PC-9 (cell line): ENCODE results near the gene PEPD. TPM values are rescaled to one million over a fixed set of nuclear protein-coding genes. Genes with fewer than 3 reads are reported as not detected.

ENCODE experiments used
- BruUV-seq: library from RNA; stranded (reverse); fragments of 400-500 nt; replicated peaks from 2 replicates; lab custom pipeline; 2021; lab: Mats Ljungman, UMichigan
- CTCF ChIA-PET: fragments of 300-600 bp; sonication (Branson Sonifier 250); formaldehyde crosslinking; loops from one replicate; lab custom pipeline; 2022; ENCODE audit warnings: antibody characterized with exemption; lab: Charles Lee
- POLR2A ChIA-PET: fragments of 300-600 bp; sonication (Branson Sonifier 250); formaldehyde crosslinking; loops from one replicate; lab custom pipeline; 2022; ENCODE audit warnings: antibody characterized with exemption; ENCODE audit not compliant: unreplicated experiment; lab: Charles Lee
- DNase-seq, 2 experiments: peaks; one replicate each; pipeline versions ENCODE4 v3.0.0 to v3.0.0-alpha.2; 2015 to 2022; ENCODE audit warnings: mixed read lengths in 1 of 2
- H2AFZ ChIP-seq: fragments of 200-600 bp; sonication (generic); 2 replicates; pipeline ENCODE4 v1.8.1; 2017; ENCODE audit warnings: antibody characterized with exemption
- H3F3A ChIP-seq: fragments of 200-600 bp; sonication (generic); 2 replicates; pipeline ENCODE4 v1.8.1; 2017; ENCODE audit warnings: antibody characterized with exemption, mild to moderate bottlenecking, low read depth; ENCODE audit not compliant: insufficient read depth
- H3K27ac ChIP-seq: fragments of 200-600 bp; sonication (generic); 2 replicates; pipeline ENCODE4 v1.6.1; 2016; ENCODE audit warnings: mixed run types
- H3K27me3 ChIP-seq: fragments of 200-600 bp; sonication (generic); 2 replicates; pipeline ENCODE4 v1.6.1; 2016; ENCODE audit warnings: low read depth, mixed run types; ENCODE audit not compliant: insufficient read depth
- H3K36me3 ChIP-seq: fragments of 200-600 bp; sonication (generic); 2 replicates; pipeline ENCODE4 v1.6.1; 2016; ENCODE audit warnings: low read depth, mixed run types
- H3K4me1 ChIP-seq: fragments of 200-600 bp; sonication (generic); replicated peaks from 2 replicates; pipeline ENCODE4 v1.6.1; 2016; ENCODE audit warnings: mixed run types; ENCODE audit not compliant: insufficient read depth
- H3K4me2 ChIP-seq: fragments of 200-600 bp; sonication (generic); 2 replicates; pipeline ENCODE4 v1.6.1; 2017; ENCODE audit warnings: mixed run types
- H3K4me3 ChIP-seq: fragments of 200-600 bp; sonication (generic); 2 replicates; pipeline ENCODE4 v1.6.1; 2016; ENCODE audit warnings: mixed run types
- H3K79me2 ChIP-seq: fragments of 200-600 bp; sonication (generic); 2 replicates; pipeline ENCODE4 v1.6.1; 2017; ENCODE audit warnings: low read depth, mixed run types
- H3K9me2 ChIP-seq: fragments of 200-600 bp; sonication (generic); 2 replicates; pipeline ENCODE4 v1.8.1; 2017; ENCODE audit warnings: mild to moderate bottlenecking; ENCODE audit not compliant: insufficient read depth
- H3K9me3 ChIP-seq: fragments of 200-600 bp; sonication (generic); 2 replicates; pipeline ENCODE4 v1.8.1; 2016; ENCODE audit warnings: low read depth; ENCODE audit not compliant: insufficient read depth
- H4K20me1 ChIP-seq: fragments of 200-600 bp; sonication (generic); 2 replicates; pipeline ENCODE4 v1.8.1; 2017; ENCODE audit not compliant: insufficient read depth
- EZH2 ChIP-seq: fragments of 200-600 bp; sonication (generic); IDR thresholded peaks from 2 replicates; pipeline ENCODE4 v1.8.0; 2017; ENCODE audit warnings: antibody characterized with exemption, low read depth
- intact Hi-C: fragments of 100-400 bp; cut with micrococcal nuclease; formaldehyde crosslinking; loops from one replicate; pipeline ENCODE4 v1.10.0; 2022; ENCODE audit not compliant: unreplicated experiment
- total RNA-seq: library from RNA; stranded (reverse); gene quantifications from 2 replicates; pipeline ENCODE4 v1.2.3, GENCODE V29; 2021
- TF ChIP-seq, protein P1 (sequence below): fragments of 200-600 bp; sonication (generic); conservative IDR thresholded peaks from 2 replicates; pipeline ENCODE4 v1.6.1; 2017; ENCODE audit warnings: mixed run types, antibody characterized with exemption, mild to moderate bottlenecking, moderate library complexity

Gene PEPD
- total RNA-seq, 1 experiment from 2014 or later, result 71.0 TPM

DNA sequence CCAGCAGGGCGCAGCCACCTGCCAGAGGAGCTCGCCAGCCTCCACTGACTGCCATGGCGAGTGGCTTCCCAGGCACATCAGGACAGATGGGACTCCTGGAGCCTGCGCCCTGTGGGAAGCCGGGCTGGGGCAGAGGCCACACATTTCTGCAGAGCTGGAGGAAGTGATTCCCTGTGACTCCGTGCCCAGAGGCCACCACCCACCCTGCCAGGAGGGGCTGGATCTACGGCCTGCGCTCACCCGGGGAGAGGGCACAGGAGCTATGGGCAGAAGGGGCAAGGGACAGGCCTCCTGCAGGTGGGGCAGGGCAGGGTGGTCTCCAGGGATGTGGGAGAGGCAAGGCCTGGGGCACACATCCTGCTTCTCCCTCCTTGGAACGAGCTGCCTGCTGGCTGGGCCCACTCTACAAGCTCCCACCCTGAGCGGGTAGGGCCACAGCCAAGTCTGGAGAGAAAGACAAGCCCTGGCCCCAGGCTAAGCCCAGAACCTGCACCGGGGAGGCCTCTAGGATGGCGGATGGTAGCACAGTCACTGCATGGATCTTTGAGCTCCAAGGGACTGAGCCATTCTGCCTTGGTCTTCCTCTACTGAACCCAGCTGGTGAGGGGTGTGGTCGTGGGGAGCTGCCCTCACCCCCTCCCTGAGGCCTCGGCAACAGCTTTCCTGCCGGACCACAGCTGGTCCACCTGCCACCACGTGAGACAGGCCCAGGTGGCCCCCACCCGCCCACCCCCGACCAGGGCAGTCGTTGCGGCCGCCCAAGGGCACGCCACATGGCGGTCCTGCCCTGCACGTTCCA lies 107.5 kb downstream of the PEPD start:
- TF ChIP-seq, protein P1, sequence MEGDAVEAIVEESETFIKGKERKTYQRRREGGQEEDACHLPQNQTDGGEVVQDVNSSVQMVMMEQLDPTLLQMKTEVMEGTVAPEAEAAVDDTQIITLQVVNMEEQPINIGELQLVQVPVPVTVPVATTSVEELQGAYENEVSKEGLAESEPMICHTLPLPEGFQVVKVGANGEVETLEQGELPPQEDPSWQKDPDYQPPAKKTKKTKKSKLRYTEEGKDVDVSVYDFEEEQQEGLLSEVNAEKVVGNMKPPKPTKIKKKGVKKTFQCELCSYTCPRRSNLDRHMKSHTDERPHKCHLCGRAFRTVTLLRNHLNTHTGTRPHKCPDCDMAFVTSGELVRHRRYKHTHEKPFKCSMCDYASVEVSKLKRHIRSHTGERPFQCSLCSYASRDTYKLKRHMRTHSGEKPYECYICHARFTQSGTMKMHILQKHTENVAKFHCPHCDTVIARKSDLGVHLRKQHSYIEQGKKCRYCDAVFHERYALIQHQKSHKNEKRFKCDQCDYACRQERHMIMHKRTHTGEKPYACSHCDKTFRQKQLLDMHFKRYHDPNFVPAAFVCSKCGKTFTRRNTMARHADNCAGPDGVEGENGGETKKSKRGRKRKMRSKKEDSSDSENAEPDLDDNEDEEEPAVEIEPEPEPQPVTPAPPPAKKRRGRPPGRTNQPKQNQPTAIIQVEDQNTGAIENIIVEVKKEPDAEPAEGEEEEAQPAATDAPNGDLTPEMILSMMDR, result no peak
- no peak for TF ChIP-seq EZH2
- Histone ChIP-seq H3K79me2 (no peaks in the 10 kb centered on the region), H3K36me3 (no peaks in the 10 kb centered on the region), H3K4me2 (no peak overlapping the region), H3K27ac (no peak overlapping the region), H3K4me3 (no peak overlapping the region), H3K27me3 (no peaks in the 10 kb centered on the region), H3K4me1 (no peaks in the 10 kb centered on the region), H4K20me1 (peaks cover 6% of the 10 kb centered on the region), H2AFZ (no peak overlapping the region), H3F3A (no peaks in the 10 kb centered on the region), H3K9me3 (no peaks in the 10 kb centered on the region), H3K9me2 (no peaks in the 10 kb centered on the region)
- POLR2A ChIA-PET, result no interaction called here
- intact Hi-C loops, result no loop called here
- DNase-seq, result no peak
- CTCF ChIA-PET, result no interaction called here
- BruUV-seq, result no TSS peak

DNA sequence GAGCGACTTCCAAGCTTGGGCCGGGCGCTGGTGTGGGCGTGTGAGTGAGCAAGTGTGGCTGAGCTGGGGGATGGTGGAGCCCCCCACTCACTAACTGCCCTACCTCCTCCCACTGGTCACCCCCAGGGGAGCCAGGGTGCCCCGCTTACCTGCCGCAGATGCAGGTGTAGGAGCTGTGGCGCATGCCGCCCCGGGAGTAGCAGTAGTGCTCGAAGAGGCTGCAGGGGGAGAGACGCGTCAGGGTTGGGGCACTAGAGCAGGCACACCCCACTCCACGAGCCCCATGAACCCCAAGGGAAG lies 108.2 kb downstream of the PEPD start:
- POLR2A ChIA-PET, result no interaction called here
- DNase-seq, result no peak
- Histone ChIP-seq H3K9me2 (no peaks in the 10 kb centered on the region), H3K27ac (no peak overlapping the region), H3K9me3 (no peaks in the 10 kb centered on the region), H3F3A (no peaks in the 10 kb centered on the region), H3K4me3 (no peak overlapping the region), H2AFZ (no peak overlapping the region), H3K4me2 (no peak overlapping the region), H4K20me1 (peaks cover 6% of the 10 kb centered on the region), H3K79me2 (no peaks in the 10 kb centered on the region), H3K4me1 (no peaks in the 10 kb centered on the region), H3K27me3 (no peaks in the 10 kb centered on the region), H3K36me3 (no peaks in the 10 kb centered on the region)
- no peak for TF ChIP-seq EZH2
- TF ChIP-seq, protein P1, result no peak
- CTCF ChIA-PET, result no interaction called here
- no TSS peak for BruUV-seq
- intact Hi-C loops, result no loop called here

DNA sequence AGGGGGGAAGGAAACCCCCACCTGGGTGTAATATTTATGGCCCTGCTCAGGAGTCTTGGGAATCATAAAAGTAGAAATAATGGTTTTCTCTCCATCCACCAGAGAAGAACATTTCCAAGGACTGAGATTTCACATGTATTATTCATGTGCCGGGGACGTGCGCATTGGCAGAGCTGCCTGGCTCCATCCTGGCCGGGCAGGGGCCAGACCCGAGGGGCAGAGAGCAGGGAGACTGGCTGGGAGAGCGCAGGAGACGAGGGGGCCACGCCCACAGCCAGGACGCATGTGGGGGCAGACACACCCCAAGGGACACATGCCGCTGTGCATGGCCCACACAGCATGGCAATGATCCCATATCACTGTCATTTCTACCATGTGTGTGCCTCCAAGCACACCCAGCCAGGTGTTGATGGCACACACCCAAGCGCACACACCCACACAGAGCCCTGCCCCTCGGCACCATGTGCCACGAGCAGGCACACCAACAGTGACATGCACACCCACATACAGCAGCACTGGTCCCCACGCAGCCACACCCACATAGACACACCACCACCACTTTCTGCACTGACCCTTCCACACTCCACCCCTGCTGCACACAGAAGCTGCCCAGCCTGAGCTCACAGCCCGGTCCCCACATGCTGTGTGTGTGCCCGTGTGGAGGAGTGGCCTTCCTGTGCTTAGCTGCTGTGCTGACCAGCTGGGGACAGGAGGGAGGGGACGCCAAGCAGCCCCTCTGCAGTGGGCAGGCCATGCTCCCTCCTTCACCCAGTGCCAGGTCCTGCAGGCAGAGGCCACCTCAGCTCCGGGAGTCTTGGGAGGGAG lies 108.8 kb downstream of the PEPD start:
- Histone ChIP-seq H3K79me2 (no peaks in the 10 kb centered on the region), H3K9me3 (no peaks in the 10 kb centered on the region), H2AFZ (no peak overlapping the region), H3K4me1 (no peaks in the 10 kb centered on the region), H3K27ac (no peak overlapping the region), H4K20me1 (peaks cover 6% of the 10 kb centered on the region), H3K36me3 (no peaks in the 10 kb centered on the region), H3F3A (no peaks in the 10 kb centered on the region), H3K27me3 (no peaks in the 10 kb centered on the region), H3K4me2 (no peak overlapping the region), H3K4me3 (no peak overlapping the region), H3K9me2 (no peaks in the 10 kb centered on the region)
- TF ChIP-seq, protein P1, result no peak
- no peak for TF ChIP-seq EZH2
- POLR2A ChIA-PET, result no interaction called here
- CTCF ChIA-PET, result no interaction called here
- DNase-seq, result no peak
- intact Hi-C loops, result no loop called here
- BruUV-seq, result no TSS peak
